ENCODE data around the gene ZRANB3.

DNA sequence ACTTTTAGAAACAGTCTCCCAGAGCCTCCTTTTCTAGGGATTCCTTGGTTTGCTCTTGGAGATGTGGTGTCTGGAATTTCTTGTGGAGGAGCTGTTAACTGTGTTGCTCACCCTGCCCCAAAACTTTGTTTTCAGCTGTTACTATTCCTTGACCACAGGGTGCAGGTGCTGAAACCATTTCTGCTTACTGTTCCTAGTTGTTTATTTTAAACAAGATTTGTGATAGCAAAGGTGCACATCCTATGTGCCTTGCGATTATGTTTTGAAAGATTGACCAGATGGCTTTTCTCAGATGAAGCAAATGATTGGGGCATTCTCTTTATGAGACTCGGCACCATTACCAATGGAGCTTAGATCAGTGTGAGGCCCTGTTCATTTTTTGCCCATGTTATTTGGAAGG, 367.7 kb downstream of the ZRANB3 start:
- TF ChIP-seq, protein P1, sequence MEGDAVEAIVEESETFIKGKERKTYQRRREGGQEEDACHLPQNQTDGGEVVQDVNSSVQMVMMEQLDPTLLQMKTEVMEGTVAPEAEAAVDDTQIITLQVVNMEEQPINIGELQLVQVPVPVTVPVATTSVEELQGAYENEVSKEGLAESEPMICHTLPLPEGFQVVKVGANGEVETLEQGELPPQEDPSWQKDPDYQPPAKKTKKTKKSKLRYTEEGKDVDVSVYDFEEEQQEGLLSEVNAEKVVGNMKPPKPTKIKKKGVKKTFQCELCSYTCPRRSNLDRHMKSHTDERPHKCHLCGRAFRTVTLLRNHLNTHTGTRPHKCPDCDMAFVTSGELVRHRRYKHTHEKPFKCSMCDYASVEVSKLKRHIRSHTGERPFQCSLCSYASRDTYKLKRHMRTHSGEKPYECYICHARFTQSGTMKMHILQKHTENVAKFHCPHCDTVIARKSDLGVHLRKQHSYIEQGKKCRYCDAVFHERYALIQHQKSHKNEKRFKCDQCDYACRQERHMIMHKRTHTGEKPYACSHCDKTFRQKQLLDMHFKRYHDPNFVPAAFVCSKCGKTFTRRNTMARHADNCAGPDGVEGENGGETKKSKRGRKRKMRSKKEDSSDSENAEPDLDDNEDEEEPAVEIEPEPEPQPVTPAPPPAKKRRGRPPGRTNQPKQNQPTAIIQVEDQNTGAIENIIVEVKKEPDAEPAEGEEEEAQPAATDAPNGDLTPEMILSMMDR (IDR thresholded peaks at IDR 0.05 in 8 of 11, conservative IDR thresholded peaks at IDR 0.05 in 3 of 11): no peak
- TF ChIP-seq POLR2AphosphoS5 (IDR thresholded peaks at IDR 0.05): no peak

All from spleen (tissue), 7 donors.